ENCODE measurements around the gene ARHGEF10L.

ARHGEF10L gene

DNA sequence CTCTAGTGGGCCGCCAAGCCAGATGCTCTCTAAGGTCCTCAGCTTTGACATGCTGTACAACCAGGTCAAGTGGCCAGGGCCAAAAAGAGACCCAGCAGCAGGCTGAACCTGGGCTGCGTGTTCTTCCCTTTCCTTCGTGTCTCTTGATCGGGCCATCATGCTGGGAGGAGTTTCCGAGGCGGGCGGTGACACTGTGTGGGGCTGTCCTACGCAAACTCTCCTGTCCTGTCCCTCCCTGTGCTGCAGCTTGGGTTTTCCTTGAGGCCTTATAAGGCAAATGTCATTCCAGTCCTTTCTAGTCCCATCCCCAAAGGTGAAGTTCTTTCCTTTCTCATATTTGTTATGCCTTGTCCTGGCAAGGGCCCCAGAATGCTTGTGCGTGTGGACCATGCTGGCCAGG is 56.7 kb downstream of the ARHGEF10L start:
- no peak for DNase-seq

DNA sequence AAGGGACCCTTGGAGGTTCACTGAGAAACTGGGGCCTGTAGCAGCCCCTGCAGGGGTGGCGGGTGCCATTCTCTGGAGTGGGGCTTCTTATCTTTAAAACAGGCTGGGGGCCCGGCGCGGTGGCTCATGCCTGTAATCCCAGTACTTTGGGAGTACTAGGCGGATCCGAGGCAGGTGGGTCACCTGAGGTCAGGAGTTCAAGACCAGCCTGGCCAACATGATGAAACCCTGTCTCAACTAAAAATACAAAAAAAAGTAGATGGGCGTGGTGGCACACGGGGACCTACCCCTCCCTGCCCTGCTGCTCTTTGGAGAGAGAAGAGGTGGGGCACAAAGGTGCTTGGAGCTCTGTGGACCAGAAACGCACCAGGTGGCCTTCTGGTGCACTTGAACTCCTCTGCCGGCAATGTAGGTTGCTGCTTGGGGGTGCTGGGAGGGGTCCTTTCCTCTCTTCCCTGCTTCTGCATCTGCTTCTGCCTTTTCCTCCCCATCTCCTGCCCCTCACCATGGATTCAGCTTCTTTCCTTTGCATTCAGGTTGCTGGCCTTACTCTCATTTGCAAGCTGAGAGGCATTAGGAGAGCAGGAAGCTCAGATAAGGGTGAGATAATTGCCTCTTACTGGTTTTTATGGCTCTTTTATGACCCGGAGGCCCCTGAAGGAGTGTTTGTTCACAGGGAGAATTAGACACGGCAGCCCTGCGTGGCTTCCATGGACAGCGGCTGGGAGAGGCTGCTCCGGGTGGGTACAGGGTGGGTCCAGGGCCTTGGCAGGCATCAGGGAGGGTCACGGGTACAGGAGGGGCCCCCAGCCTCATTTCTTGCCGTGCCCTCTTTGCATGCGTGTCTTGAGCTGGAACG is 57.4 kb downstream of the ARHGEF10L start:
- DNase-seq, result no peak

DNA sequence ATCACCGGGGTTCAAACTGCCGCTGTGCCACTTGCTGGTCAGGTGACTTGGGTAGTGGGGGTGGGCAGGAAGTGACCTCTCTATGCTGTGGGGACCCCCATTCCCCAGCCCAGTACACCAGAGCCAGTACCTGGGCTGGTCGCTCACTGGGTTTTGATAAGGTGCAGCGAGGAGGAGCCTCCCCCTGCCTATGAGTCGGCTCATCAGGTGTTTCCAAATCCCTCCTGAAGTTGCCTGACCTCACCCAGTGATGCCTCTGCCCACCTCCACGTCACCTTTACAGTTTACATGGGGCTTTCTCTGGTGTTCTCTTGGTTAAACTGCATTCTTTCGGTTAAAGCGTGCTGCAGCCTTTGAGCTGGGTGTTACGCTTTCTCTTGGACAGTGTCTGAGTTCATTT is 58.2 kb downstream of the ARHGEF10L start:
- no peak for DNase-seq

DNA sequence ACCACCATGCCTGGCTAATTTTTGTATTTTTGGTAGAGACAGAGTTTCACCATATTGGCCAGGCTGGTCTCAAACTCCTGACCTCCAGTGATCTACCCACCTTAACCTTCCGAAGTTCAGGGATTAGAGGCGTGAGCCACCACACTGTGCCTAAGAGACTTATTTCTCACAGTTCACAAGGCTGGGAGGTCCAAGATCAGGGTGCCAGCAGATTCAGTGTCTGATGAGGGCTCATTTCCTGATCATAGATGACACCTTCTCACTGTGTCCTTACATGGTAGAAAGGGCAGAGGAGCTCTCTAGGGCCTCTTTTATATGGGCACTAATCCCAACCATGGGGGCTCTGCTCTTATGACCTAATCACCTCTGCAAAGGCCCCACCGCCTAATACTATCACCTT is 58.8 kb downstream of the ARHGEF10L start:
- DNase-seq, result no peak

DNA sequence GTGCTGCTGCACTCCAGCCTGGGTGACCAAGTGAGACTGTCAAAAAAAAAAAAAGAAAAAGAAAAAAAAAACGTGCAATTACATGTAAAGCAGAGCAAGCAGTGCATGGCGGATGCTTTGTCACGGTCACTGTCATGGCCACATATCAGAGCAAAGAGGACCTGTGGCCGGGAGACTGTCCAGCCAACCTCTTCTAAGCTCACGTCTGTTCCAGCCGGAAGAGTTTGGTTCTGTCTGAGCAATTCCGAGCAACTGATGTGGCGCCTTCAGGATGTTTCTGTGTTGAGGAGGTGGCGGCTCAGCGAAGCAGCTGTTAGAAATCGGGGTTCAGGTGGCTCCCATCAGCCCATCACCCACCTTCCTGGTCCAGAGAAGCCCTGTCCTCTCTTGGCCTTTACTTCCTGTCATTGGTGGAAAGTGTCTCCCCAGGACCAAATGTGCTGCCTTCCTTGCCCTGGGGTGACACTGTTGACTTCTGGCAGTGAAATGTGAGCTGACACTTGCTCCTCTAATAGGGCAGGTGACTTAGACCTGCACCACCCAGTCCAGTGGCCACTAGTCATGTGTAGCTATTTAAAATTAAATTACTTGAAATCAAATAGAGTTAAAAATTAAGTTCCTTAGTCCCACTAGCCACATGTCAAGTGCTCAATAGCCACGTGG is 59.9 kb downstream of the ARHGEF10L start:
- DNase-seq, result no peak

DNA sequence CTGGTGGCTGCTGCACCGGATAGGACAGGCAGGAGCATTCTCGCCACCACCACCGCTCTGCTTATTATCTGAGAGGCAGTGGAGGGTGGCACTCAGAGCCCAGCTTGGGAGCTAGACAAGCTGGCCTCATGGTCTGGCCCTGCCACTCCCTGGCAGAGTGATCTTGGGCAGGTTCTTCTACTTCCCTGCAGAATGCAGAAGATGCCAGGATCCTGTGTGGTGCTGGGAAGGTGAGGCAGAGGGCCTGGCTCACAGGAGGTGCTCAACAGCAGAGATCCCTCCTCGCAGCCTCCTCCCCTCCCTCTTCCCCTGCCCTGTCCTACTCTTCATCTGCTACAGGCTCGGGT is 60.4 kb downstream of the ARHGEF10L start:
- no peak for DNase-seq

DNA sequence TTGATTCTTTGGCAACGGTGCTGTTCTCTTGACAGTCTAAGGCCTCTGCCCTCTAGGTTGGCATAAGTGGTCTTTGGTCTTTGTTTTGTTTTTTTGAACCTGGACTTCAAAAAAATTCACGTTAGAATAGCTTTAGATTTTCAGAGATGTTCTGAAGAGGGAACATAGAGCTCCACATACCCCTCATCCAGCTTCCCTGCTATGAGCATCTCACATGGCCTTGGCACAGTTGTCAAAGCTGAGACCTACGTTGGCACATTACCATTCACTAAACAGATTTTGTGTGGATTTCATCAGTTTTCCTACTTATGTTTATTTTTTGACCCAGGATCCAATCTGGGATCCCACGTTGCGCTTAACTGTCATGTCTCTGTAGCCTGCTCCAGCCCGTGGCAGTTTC is 60.8 kb downstream of the ARHGEF10L start:
- DNase-seq, result no peak

DNA sequence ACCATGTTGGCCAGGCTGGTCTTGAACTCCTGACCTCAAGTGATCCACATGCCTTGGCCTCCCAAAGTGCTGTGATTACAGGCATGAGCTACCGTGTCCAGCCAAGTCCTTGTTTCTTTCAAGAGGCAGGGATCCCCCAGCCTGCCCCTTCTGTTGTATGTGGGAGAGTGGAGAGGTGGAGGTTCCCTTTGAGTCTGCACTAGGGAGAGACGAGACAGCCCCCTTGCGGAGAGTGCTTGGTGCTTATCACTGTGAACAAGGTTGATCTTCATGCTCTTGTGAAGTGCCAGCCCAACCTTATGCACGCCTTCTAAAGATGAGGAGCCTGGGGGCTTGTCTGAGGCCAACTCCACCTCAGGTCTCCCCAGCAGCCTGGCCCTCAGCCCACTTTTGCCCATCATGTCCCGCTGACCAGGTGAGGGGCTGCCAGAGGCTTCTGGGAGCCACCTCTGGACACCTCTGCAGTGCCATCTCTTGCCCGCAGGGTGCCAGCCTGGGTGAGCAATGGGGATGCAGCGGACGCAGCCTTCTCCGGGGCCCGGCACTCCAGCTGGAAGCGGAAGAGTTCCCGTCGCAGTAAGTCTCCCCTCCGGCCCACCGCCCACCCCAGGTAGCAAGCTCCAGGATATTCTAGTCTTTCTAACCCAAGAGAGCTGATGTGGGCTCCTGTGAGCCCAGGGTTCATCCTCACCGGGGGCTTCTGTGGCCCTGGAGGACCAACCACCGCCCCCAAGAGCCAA is 62.3 kb downstream of the ARHGEF10L start:
- DNase-seq, result no peak

DNA sequence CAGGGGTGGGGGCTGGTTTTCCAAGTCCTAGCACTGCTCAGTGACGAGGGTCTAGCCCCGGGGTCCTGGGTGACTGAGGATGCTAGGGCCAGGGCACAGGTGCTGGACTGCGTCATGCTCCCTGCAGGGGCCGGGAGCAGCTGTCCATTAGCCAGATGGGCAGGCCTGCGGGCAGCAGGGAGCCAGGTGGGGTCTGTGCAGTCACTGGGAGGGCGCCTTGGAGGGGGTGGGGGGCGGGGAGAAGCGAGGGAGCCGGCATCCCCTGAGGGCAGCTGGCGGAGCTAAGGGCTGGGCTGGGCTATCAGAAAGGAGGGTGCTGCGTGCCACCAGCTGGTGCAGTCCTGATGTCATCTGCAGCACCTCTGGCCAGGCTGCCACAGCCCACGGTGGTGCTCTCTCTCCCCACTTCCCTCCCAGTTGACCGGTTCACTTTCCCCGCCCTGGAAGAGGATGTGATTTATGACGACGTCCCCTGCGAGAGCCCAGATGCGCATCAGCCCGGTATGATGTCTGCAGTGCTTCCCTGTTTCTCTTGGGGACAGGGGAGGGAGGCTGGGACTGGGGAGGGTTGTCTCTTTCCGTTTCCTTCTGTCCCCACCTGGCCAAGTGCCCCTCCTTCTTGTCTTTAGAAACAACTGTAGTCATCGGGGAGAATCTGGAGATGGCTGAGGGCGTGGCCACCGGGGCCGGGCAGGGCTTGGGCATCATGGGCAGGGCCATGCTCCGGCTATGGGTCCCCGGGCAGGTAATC is 63.8 kb downstream of the ARHGEF10L start:
- DNase-seq, result no peak

DNA sequence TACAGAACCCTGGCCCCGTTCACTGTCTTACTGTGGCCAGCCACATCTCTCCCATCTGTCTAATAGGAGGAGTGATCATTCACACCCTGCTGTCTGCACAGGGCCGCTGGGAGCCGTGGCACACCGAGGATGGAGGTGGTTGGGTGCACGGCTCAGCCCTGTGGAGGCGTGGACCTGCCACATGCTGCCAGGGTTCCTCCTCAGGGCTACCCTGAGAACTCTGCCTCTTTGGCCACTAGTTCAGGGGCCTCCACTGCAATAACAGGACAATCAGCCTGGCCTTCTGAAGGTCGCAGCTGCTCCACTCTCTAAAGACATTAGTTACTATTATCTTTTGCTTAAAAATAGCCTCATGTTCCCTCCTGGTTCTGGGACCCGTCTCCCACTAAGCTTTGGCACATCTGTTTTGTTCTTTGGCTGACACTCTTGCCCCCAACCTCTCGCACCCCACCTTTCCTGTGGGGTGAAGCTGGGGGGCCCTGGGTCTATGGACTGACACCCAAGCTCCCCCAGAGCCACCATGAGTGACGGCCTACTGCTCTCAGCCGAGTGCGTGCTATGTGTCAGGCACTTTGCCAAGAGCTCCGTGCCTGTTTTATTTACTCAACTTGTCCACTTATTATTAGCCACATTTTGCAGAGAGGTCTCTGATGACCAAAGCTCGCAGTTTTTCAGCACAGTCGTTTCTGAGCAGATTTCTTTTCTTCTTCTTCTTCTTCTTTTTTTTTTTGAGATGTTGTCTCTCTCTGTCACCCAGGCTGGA is 66.3 kb downstream of the ARHGEF10L start:
- no peak for DNase-seq

DNA sequence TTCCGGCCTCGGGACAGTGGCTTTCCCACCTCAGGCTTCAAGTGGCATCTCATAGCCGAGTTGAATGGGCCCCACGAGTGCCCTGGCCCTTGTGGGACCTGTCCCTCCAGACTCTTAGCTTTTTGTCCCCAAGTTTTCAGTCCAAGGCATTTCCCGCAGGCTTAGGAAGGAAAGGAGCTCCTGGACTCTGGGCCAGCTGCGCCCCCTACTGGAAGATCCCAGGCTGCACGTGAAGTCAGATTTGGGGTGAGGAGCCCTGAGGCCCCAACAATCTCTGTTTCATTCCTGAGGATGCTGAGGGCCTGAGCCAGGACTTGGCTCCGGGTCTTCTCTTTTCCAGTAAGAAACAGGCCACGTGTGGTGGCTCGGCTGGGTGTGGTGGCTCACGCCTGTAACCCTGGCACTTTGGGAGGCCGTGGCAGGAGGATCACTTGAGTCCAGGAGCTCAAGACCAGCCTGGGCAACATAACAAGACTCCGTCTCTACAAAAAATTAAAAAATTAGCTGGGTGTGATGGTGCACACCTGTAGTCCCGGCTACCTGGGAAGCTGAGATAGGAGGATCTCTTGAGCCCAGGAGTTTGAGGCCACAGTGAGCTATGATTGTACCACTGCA is 67.4 kb downstream of the ARHGEF10L start:
- peak; percentile 25 for DNase-seq

DNA sequence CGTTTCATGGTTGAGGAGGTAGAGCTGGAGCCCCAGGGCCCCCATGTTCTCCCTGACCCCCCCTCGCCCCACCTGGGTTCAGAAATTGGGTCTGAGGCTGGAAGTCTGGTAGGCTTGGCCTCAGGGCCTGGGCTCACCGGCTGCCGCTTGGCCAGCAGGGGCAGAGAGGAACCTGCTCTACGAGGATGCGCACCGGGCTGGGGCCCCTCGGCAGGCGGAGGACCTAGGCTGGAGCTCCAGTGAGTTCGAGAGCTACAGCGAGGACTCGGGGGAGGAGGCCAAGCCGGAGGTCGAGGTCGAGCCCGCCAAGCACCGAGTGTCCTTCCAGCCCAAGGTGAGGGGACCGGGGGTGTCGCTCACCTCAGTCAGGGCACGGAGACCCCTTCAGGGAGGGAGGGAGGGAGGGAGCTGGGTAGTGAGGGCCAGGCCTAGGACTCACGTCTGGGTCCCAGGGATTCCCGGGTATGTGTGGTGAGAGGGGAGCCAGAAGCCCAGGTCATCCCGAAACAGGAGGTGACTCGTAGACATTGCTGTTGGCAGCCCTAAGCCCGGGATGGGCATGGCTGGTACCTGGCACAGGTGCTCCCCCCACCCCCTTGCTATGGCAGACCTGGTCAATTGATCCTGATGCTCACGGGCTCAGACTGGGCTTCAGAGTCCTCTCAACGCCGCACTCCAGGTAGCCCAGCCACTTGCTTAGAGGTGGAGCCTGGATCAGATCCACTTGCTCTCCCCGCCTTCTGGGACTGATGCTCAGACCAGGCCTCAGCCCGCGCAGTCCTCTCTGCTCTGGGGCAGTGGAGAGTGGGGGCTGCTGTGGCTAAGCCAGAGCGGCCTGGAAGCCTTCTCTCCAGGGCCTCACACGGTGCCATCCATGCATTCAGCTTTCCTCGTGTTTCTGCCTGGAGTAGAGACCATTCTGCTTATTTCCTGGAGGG is 68.4 kb downstream of the ARHGEF10L start:
- DNase-seq, result no peak

DNA sequence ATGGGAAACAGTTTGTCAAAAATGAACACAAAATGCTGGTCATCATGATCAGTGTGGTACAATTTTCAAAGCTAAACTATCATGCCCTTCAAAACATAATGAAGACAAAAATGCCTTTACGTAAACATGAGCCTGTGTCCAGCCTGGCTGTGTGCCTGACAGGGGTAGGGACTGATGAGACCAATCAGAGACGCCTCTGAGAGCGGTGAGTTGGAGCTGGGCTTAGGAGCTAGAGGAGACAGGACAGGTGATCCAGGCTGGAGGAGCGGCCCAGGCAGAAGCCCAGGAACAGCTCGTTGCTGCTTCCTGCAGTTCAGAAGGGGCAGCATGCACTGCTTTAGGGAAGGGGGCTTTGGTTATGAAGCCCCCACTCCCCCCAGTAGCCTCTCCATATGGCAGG is 70.0 kb downstream of the ARHGEF10L start:
- DNase-seq, result no peak

DNA sequence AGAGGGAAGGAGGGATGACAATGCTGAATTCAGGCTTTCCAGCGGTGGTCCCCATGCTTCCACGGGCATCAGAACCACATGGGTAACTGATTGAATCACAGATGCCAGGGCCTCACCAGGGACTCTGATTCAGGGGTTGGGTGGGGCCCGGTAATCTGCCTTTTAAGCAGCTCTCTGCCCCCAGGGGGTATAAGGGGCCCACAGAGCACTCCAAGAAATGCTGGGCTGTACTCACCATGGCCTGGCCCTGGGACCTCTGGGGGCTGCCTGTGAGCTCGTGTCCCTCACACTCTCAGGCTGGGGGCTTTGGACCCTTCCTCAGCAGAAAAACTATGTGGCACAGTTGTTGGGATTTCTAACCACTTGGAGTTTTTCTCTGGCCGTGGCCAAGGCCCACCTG is 70.6 kb downstream of the ARHGEF10L start:
- DNase-seq, result no peak

DNA sequence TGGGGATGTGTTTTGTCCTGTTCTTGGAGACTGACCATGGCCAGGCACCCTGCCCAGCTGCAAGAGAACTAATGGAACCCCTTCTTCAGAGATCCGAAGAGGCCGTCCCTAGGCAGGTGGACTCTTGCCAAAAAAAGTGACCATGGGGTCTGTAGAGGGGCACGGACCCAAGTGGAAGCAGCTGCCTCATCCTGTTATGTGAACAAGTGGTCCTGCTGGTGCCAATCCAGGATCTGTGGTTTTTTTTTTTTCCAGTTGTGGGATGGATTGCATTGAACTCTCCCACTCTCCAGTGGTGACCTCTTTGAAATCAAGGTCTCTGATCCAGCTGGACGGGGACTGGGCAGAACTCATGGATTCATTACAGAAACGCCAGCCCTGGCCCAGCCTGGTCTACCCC is 71.2 kb downstream of the ARHGEF10L start:
- DNase-seq, result no peak

DNA sequence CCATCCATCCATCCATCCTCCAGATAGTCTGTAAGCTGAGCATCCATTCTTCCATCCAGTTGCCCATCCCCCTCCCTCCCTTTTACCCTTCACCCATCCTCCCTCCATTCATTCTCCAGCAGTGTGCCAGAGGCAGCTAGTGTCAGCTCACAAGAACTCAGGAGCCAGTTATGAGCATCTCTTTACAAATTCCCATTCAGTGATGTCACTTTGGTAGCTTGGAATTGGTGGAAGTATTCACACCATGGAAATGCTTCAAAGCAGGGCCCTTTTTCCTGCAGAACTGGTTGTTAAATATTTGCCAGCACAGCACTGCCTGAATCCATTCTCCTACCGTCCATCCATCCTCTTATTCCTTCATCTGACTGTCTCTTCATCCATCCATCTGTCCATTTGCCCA is 72.5 kb downstream of the ARHGEF10L start:
- no peak for DNase-seq

DNA sequence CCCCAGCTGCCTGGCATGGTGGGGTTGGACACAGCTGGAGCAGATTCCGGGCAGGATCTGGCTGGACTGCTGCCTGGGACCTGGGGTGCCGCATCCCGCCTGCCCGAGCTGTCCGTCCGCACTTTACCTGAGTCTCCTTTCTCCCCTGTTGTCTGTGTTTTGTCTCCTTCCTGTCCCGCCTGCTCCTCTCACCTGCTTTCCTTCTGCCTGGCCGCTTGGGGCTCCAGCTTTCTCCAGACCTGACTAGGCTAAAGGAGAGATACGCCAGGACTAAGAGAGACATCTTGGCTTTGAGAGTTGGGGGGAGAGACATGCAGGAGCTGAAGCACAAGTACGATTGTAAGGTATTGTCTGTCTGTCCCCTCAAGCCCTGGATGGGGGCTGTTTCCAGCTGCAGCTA is 73.3 kb downstream of the ARHGEF10L start:
- no peak for DNase-seq

DNA sequence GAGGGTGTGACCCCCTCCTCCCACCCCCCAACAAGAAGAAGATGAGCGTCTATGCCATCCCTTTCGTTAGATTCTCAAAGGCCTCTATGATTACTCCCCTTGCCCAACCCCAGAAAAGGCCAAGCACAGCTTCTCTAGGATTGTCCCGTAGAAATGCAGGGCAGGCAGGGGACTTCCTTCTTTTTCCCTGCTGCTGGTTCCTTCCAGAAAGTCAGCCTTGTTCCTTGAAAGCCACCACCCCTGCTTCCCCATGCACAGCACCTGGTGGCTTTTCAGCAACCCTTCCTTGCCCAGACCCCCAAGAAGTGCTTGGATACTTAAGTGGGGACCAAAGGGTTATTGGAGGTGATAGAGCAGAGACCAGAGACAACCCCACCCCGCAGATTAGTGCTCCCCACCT is 75.1 kb downstream of the ARHGEF10L start:
- no peak for DNase-seq

DNA sequence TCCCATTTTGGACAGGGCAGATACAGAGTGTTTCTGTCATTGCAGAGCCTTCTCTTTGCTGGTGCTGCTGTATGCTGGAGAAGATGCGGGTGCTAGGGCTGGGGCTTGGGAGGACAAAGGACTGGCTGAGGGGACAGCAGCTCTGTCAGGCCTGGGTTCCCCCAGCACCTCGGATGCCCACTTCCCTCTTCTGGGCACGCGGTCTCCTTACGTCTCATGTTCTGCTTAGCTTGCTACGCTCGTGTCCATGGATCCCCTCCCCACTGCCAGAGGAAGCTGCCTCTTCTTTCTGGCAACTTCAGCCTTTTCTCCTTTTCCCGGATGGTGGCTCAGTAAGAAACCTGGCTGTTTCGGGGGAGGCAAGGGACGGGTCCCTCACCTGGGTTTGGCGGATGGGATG is 75.7 kb downstream of the ARHGEF10L start:
- no peak for DNase-seq

DNA sequence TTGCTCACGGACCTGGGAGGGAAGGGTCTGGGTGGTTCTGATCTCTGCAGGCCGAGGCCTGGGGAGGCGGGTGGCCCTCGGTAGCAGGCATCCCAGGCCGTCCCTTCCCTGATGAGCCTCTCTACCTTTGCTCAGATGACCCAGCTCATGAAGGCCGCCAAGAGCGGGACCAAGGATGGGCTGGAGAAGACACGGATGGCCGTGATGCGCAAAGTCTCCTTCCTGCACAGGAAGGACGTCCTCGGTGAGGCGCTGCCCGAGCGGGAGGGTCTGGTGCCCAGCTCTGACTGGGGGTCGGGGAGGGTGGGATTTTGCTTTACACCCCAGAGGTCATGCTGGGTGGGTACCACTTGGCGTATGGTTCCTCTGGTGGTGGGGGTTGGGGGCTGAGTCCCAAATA is 76.5 kb downstream of the ARHGEF10L start:
- no peak for DNase-seq

DNA sequence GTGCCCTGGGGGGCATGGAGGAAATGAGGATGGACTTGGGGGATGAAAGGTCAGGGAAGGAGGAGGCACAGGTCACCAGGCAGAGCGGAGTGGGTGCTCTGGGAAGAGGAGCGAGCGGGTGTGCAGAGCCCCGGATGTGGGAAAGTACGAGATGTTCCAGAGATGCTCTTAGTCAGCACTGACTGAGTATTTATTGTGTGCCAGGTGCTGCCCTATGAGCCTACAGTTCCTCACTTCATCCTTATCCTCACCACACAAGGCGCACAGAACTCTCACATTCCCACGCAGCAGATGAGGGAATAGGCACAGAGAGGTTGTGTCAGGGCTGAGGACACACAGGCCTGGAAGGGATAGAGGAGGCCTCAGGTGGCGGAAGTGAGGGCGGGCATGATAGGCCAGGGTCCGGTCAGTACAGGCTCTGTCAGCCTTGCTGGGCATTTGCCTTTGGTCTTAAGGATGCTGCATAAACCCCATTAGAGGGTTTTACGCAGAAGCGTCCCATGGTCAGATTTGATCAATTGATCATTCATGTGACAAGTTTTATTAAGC is 77.3 kb downstream of the ARHGEF10L start:
- no peak for DNase-seq

All from stimulated activated CD4-positive, alpha-beta T cell treated with anti-CD3 and anti-CD28 coated beads, Interleukin-12 subunit alpha, Interleukin-12 subunit beta, amount 100 ng/mL, for 4 hours (primary cell).